HCT116 (cell line): ENCODE results near the gene NDUFB10.

Experiments
- EZH2 ChIP-seq: fragments of 200-600 bp; sonication (generic); IDR thresholded peaks from 2 replicates; pipeline ENCODE4 v1.6.1; 2017; ENCODE audit warnings: antibody characterized with exemption, mixed run types
- POLR2A ChIP-seq: IDR thresholded peaks from 2 replicates; pipeline ENCODE4 v1.7.0; 2011; ENCODE audit warnings: borderline replicate concordance; ENCODE audit not compliant: insufficient read depth, insufficient read length; ENCODE audit errors: extremely low read depth
- POLR2AphosphoS5 ChIP-seq: IDR thresholded peaks from 2 replicates; pipeline ENCODE4 v1.6.1; 2011; ENCODE audit warnings: mild to moderate bottlenecking, low read depth, low read length, moderate library complexity
- RAD21 ChIP-seq: IDR thresholded peaks from 2 replicates; pipeline ENCODE4 v1.6.1; 2012; ENCODE audit warnings: low read depth, mild to moderate bottlenecking
- TF ChIP-seq, protein P1 (sequence below), 3 experiments: fragments of 200-600 bp in 1 of 3; sonication (generic) in 1 of 3; IDR thresholded peaks in 2 of 3; conservative IDR thresholded peaks in 1 of 3; 2 replicates each; pipeline ENCODE4 v1.5.1; 2012 to 2017; ENCODE audit warnings: low read depth in 2 of 3, low read length in 2 of 3, antibody characterized with exemption in 1 of 3, borderline replicate concordance in 1 of 3, control low read depth in 1 of 3, mild to moderate bottlenecking in 1 of 3, mixed read lengths in 1 of 3, mixed run types in 1 of 3, moderate library complexity in 1 of 3; ENCODE audit not compliant: insufficient read depth in 1 of 3

DNA sequence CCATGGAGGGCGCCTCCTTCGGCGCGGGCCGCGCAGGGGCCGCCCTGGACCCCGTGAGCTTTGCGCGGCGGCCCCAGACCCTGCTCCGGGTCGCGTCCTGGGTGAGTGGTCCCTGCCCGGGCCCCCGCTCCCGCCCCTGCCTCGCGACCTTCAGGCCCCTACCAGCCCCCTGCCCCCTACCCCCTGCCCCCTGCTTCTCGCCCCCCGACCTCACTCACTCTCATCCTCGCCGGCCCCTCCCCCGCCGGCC lies 30.7 kb downstream of the NDUFB10 start:
- no peak for TF ChIP-seq POLR2A
- TF ChIP-seq, protein P1, sequence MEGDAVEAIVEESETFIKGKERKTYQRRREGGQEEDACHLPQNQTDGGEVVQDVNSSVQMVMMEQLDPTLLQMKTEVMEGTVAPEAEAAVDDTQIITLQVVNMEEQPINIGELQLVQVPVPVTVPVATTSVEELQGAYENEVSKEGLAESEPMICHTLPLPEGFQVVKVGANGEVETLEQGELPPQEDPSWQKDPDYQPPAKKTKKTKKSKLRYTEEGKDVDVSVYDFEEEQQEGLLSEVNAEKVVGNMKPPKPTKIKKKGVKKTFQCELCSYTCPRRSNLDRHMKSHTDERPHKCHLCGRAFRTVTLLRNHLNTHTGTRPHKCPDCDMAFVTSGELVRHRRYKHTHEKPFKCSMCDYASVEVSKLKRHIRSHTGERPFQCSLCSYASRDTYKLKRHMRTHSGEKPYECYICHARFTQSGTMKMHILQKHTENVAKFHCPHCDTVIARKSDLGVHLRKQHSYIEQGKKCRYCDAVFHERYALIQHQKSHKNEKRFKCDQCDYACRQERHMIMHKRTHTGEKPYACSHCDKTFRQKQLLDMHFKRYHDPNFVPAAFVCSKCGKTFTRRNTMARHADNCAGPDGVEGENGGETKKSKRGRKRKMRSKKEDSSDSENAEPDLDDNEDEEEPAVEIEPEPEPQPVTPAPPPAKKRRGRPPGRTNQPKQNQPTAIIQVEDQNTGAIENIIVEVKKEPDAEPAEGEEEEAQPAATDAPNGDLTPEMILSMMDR (IDR thresholded peaks at IDR 0.05 in 2 of 3, conservative IDR thresholded peaks at IDR 0.05 in 1 of 3; ENCODE audit: borderline replicate concordance in 1 of 3, insufficient read depth in 1 of 3, low read depth in 2 of 3, low read length in 2 of 3): no peak
- no peak for TF ChIP-seq RAD21
- no peak for TF ChIP-seq POLR2AphosphoS5
- no peak for TF ChIP-seq EZH2
